ENCODE data around the gene BRD4.

DNA sequence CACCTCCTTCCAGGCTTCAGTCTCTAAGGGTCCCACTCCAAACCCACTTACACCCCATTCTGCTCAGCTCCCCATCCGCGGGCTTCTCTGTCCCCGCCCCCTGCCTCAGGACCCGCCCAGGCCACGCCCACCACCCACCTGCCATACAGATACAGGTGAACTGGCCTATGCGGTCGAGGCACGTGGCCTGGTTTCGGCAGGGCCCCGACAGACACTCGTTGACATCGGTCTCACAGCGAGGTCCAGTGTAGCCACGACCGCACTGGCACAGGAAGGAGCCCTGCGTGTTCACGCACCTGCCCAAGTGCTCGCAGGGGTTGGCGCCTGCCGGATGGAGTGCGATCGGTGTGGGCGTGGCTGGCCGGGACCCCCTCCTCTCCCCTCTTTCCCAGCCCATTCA is 143.5 kb downstream of the BRD4 start:
- TF ChIP-seq, protein P1, sequence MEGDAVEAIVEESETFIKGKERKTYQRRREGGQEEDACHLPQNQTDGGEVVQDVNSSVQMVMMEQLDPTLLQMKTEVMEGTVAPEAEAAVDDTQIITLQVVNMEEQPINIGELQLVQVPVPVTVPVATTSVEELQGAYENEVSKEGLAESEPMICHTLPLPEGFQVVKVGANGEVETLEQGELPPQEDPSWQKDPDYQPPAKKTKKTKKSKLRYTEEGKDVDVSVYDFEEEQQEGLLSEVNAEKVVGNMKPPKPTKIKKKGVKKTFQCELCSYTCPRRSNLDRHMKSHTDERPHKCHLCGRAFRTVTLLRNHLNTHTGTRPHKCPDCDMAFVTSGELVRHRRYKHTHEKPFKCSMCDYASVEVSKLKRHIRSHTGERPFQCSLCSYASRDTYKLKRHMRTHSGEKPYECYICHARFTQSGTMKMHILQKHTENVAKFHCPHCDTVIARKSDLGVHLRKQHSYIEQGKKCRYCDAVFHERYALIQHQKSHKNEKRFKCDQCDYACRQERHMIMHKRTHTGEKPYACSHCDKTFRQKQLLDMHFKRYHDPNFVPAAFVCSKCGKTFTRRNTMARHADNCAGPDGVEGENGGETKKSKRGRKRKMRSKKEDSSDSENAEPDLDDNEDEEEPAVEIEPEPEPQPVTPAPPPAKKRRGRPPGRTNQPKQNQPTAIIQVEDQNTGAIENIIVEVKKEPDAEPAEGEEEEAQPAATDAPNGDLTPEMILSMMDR (IDR thresholded peaks at IDR 0.05), result no peak
- TF ChIP-seq POLR2A (IDR thresholded peaks at IDR 0.05), result no peak
